AG09309 (cell line): Measurements from ENCODE around the gene PAK4.

Experiments
- DNase-seq: peaks from one replicate; pipeline ENCODE4 v3.0.0-alpha.2; 2010; ENCODE audit warnings: low read depth
- H3K4me3 ChIP-seq: 2 replicates; pipeline ENCODE4 v1.5.1; 2011; ENCODE audit warnings: mild to moderate bottlenecking, low read depth, low read length, moderate library complexity; ENCODE audit not compliant: control insufficient read depth
- TF ChIP-seq, protein P1 (sequence below): IDR thresholded peaks from 2 replicates; pipeline ENCODE4 v1.5.1; 2011; ENCODE audit warnings: mild to moderate bottlenecking, low read depth, low read length, inconsistent platforms; ENCODE audit not compliant: insufficient read depth, control insufficient read depth; ENCODE audit errors: missing control alignments

The PAK4 gene

DNA sequence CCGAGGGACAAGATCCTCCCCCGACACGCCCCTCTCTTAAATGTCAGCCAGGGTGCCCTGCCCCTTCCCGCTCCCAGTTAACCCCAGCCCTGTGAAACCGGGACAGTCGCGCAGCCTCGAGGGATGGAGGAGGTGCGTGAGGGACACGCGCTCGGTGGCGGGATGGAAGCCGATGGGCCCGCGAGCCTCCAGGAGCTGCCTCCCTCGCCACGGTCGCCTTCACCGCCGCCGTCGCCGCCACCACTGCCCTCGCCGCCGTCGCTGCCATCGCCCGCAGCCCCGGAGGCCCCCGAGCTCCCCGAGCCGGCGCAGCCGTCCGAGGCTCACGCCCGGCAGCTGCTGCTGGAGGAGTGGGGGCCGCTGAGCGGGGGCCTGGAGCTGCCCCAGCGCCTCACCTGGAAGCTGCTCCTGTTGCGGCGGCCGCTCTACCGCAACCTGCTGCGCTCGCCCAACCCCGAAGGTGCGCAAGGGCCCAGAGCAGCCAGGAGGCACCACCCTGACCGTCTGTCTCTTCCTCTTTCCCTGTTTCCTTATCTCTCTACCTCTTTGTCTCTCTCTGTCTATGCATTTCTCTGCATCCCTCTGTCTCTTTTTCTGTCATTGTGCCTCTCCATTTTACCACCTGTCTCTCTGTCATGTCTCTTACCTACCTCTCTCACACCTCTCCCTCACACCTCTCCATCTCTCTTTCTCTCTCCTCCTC, 71.4 kb downstream of the PAK4 start, which contains the start of gene NCCRP1:
Gene NCCRP1 (plus strand): TSS at position 105 of the 703 bp plus-strand sequence. CDS start 19 bp downstream, at position 124.
- TF ChIP-seq, protein P1, sequence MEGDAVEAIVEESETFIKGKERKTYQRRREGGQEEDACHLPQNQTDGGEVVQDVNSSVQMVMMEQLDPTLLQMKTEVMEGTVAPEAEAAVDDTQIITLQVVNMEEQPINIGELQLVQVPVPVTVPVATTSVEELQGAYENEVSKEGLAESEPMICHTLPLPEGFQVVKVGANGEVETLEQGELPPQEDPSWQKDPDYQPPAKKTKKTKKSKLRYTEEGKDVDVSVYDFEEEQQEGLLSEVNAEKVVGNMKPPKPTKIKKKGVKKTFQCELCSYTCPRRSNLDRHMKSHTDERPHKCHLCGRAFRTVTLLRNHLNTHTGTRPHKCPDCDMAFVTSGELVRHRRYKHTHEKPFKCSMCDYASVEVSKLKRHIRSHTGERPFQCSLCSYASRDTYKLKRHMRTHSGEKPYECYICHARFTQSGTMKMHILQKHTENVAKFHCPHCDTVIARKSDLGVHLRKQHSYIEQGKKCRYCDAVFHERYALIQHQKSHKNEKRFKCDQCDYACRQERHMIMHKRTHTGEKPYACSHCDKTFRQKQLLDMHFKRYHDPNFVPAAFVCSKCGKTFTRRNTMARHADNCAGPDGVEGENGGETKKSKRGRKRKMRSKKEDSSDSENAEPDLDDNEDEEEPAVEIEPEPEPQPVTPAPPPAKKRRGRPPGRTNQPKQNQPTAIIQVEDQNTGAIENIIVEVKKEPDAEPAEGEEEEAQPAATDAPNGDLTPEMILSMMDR: no peak
- H3K4me3 ChIP-seq: no peak within 1 kb of the TSS
- no peak for DNase-seq

DNA sequence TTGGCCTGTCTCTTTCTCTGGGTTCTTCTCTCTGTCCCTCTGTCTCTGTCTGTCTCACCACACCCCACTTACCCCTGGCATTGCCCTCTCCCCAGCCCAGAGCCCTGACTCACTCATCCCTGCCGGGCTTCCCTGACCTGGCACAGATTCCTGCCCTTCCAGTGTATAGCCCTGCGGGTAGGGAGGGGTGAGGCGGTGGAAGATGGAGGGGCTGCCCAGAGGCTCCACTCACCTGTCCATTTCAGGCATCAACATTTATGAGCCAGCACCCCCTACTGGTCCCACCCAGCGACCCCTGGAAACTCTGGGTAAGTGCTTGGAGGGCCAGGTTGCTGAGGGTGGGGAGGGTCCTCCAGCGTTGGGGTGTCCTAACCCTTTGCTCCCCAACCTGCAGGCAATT, 72.2 kb downstream of the PAK4 start:
- H3K4me3 ChIP-seq: no peak overlapping the region
- TF ChIP-seq, protein P1: no peak
- no peak for DNase-seq

DNA sequence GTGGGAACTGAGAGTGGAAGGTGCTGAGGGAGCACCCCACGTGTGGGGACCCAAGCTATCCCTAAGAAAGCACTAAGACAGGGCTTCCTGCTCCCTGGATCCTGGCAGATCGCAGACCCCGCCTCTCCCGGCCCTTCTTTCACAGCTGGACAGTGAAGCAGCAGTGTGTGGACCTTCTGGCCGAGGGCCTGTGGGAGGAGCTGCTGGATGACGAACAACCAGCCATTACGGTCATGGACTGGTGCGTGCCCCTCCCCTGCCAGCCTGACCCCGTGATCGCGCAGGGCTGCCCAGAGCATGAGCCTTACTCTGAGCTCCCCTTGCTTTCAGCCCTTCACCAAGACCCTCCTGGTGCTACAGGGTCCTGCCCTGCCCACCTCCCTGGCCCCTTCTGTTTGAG, 73.4 kb downstream of the PAK4 start:
- TF ChIP-seq, protein P1: no peak
- no peak for DNase-seq
- H3K4me3 ChIP-seq: no peak overlapping the region

DNA sequence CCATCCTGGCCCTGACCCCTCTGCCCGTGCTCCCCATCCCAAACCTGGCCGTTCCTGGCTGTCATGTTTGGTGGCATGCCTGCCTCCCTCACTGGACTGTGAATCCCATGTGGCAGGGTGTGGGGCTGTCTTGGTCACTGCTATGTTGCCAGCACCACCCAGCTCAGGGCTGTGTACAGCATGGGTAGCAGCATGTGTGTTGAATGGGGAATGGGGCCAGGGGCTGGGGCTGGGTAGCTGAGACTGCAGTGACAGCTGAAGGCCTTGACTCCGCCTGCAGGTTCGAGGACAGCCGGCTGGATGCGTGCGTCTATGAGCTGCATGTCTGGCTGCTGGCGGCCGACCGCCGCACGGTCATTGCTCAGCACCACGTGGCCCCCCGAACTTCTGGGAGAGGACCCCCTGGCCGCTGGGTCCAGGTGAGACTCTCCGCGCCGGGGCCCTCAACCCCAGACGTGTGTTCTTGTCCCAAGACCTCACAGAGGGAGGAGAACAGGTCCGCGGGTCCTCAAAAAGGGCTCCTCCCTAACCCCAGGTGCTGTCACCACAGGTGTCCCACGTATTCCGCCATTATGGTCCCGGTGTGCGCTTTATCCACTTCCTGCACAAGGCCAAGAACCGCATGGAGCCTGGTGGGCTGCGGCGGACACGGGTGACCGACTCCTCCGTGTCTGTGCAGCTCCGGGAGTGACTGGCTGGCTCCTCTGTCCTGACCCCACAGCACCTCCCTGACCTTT, 74.6 kb downstream of the PAK4 start:
- TF ChIP-seq, protein P1: no peak
- DNase-seq: no peak
- H3K4me3 ChIP-seq: no peak overlapping the region

DNA sequence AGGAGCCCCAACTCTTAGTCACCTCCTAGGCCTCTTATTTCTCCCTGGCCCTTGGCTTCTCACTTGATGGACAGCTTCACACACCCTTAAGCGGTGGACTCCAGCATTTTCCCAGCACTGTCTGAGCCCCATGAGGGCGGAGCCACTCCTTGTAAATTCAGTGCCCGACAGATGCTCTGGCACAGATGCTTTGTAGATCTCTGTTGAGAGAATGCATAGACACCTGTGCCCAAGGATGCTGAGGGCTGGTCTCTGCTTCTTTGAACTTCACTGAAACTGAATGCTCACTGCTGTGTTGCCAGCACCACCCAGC, 75.2 kb downstream of the PAK4 start:
- DNase-seq: no peak
- TF ChIP-seq, protein P1: no peak
- H3K4me3 ChIP-seq: no peak overlapping the region

DNA sequence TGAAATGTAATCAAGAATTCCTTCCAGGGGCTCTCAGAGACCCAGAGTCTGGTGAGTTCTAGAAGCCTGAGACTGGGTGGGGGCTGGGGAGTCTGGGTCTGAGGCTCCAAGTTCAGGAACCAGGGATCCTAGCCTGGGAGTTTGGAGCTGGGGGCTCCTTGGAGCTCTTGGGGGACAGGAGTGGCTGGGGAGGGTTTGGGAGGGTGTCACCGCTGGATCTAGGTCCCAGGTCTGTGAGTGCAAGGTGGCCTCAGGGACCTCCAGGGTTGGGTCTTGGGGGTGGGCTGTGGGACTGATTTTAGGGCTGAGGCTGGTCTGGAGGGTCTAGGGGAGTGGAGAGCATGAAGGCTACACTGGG, 77.4 kb downstream of the PAK4 start:
- TF ChIP-seq, protein P1: no peak
- no peak overlapping the region for H3K4me3 ChIP-seq
- no peak for DNase-seq
